ENCODE measurements around the gene ENDOV.

The ENDOV gene

GRCh38 chr17:80470603-80471002 lies 55.6 kb downstream of the ENDOV start:
- no peak for DNase-seq

- no peak for DNase-seq
Measured at GRCh38 chr17:80471922-80472321, 57.0 kb downstream of the ENDOV start.

GRCh38 chr17:80472996-80473395 lies 58.0 kb downstream of the ENDOV start:
- no peak for DNase-seq

- DNase-seq = no peak
Measured at GRCh38 chr17:80473701-80474100, 58.7 kb downstream of the ENDOV start.

- peak; percentile 22 to 54 for DNase-seq
Measured at GRCh38 chr17:80474231-80474960, 59.4 kb downstream of the ENDOV start.

- no peak for DNase-seq
Measured at GRCh38 chr17:80474961-80475909, 60.3 kb downstream of the ENDOV start.

GRCh38 chr17:80475910-80476876 lies 61.2 kb downstream of the ENDOV start, which contains the start of gene NPTX1:
Gene NPTX1, minus strand, starts transcription at chr17:80476607. Its CDS starts 161 bp downstream, at chr17:80476446.
- DNase-seq = no peak

- no peak for DNase-seq
Measured at GRCh38 chr17:80476877-80477646, 62.1 kb downstream of the ENDOV start.

GRCh38 chr17:80477647-80478478 lies 62.9 kb downstream of the ENDOV start:
- DNase-seq = no peak

GRCh38 chr17:80478487-80479245 lies 63.7 kb downstream of the ENDOV start:
- no peak for DNase-seq

GRCh38 chr17:80479246-80479566 lies 64.2 kb downstream of the ENDOV start:
- DNase-seq = no peak

- no peak for DNase-seq
Measured at GRCh38 chr17:80480248-80480647, 65.3 kb downstream of the ENDOV start.

- DNase-seq = no peak
Measured at GRCh38 chr17:80481284-80482057, 66.5 kb downstream of the ENDOV start.

GRCh38 chr17:80482058-80482318 lies 67.0 kb downstream of the ENDOV start:
- no peak for DNase-seq

GRCh38 chr17:80482555-80483308 lies 67.8 kb downstream of the ENDOV start:
- no peak for DNase-seq

- no peak for DNase-seq
Measured at GRCh38 chr17:80485846-80486245, 70.9 kb downstream of the ENDOV start.

- no peak for DNase-seq
Measured at GRCh38 chr17:80486692-80487091, 71.7 kb downstream of the ENDOV start.

- no peak for DNase-seq
Measured at GRCh38 chr17:80487511-80487910, 72.5 kb downstream of the ENDOV start.

Measured in SW 1271 (cell line).